ENCODE measurements around the gene SEC23IP. TPM values are rescaled to one million over a fixed set of nuclear protein-coding genes. Genes with fewer than 3 reads are reported as not detected.

The SEC23IP gene
- total RNA-seq, 2 donors from 2014 or later: 70.5 to 93.6 TPM

- no peaks in the 10 kb centered on the region for H3K27me3 ChIP-seq (ENCODE audit: control insufficient read depth, insufficient read depth, low read length, poor library complexity, severe bottlenecking)
- H3K27me3 Mint-ChIP-seq (ENCODE audit: insufficient read depth): no peaks in the 10 kb centered on the region
- H3K27ac ChIP-seq (ENCODE audit: low read depth, low read length): no peak overlapping the region
- no peak overlapping the region for H3K9ac ChIP-seq (ENCODE audit: extremely low read depth, low read length, poor library complexity, severe bottlenecking)
- no peak for DNase-seq
- TF ChIP-seq, protein P1, sequence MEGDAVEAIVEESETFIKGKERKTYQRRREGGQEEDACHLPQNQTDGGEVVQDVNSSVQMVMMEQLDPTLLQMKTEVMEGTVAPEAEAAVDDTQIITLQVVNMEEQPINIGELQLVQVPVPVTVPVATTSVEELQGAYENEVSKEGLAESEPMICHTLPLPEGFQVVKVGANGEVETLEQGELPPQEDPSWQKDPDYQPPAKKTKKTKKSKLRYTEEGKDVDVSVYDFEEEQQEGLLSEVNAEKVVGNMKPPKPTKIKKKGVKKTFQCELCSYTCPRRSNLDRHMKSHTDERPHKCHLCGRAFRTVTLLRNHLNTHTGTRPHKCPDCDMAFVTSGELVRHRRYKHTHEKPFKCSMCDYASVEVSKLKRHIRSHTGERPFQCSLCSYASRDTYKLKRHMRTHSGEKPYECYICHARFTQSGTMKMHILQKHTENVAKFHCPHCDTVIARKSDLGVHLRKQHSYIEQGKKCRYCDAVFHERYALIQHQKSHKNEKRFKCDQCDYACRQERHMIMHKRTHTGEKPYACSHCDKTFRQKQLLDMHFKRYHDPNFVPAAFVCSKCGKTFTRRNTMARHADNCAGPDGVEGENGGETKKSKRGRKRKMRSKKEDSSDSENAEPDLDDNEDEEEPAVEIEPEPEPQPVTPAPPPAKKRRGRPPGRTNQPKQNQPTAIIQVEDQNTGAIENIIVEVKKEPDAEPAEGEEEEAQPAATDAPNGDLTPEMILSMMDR (conservative IDR thresholded peaks at IDR 0.05): no peak
- H3K4me1 ChIP-seq (ENCODE audit: control insufficient read depth, insufficient read depth, low read length): no peaks in the 10 kb centered on the region
- no peaks in the 10 kb centered on the region for H3K36me3 Mint-ChIP-seq (ENCODE audit: low read depth)
- H3K9me3 ChIP-seq (ENCODE audit: control insufficient read depth, low read length): no peaks in the 10 kb centered on the region
- H3K4me3 ChIP-seq (ENCODE audit: low read length): no peak overlapping the region
- H3K27ac Mint-ChIP-seq: no peak overlapping the region
- H3K36me3 ChIP-seq (ENCODE audit: control insufficient read depth, insufficient read depth, low read length): no peaks in the 10 kb centered on the region
- no peak overlapping the region for H3K4me3 Mint-ChIP-seq
- 90 to 100% methylated on average over 1 of the region's 1 CpG for WGBS, 2 experiments (ENCODE audit: insufficient coverage in 1 of 2, insufficient read length in 1 of 2)
- no peaks in the 10 kb centered on the region for H3K4me1 Mint-ChIP-seq
- H3K9me3 Mint-ChIP-seq: peaks cover 15% of the 10 kb centered on the region
These were observed 95.8 kb downstream of the SEC23IP start for GRCh38 chr10:119988333-119988732.

DNA sequence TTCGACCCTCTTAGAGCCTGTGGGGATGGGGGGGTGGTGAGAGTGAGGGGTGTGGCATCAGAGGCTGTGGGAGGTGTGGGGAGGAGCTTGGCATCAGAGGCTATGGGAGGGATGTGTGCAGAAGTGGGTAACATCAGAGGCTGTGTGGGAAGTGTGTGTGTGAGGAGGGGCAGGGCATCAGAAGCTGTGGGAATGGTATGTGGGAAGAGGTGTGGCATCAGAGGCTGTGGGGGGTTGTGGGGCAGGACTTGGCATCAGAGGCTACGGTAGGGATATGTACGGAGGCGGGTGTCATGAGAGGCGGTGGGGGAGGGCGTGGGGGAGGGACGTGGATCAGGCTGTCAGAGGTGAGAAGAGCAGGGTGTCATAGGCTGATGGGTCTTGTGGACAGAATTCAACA is 97.4 kb downstream of the SEC23IP start:
- Histone ChIP-seq H3K4me3 (ENCODE audit: low read length) (no peak overlapping the region), H3K4me1 (ENCODE audit: control insufficient read depth, insufficient read depth, low read length) (no peaks in the 10 kb centered on the region)
- no peak overlapping the region for H3K4me3 Mint-ChIP-seq

DNA sequence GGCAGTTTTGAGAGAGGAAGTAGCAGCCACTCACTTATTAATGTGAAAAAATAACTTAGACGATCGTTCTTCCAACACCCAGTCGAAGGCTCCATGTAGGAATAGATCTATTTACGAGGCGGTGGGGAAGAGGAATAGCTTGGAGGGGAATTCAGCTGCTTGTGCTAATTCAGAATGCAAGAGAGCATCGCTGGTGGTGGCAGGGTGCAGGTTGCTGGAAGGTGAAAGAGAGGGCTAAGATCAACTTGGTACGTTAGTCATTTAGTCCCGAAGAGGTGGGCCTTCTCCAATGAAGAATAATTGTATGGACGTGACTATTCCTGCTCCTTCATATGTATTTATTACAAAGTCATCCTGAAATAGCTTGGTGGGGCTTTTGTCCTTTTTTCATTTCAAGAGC is 98.5 kb downstream of the SEC23IP start:
- no peaks in the 10 kb centered on the region for H3K4me1 ChIP-seq (ENCODE audit: control insufficient read depth, insufficient read depth, low read length)
- H3K36me3 ChIP-seq (ENCODE audit: control insufficient read depth, insufficient read depth, low read length): no peaks in the 10 kb centered on the region
- H3K4me1 Mint-ChIP-seq: no peaks in the 10 kb centered on the region
- H3K27ac Mint-ChIP-seq: no peak overlapping the region
- H3K4me3 Mint-ChIP-seq: no peak overlapping the region
- peaks cover 5% of the 10 kb centered on the region for H3K27me3 Mint-ChIP-seq (ENCODE audit: insufficient read depth)
- 85 to 93% methylated on average over 6 to 9 of the region's 9 CpGs for WGBS, 2 experiments (ENCODE audit: insufficient coverage in 1 of 2, insufficient read length in 1 of 2)
- H3K36me3 Mint-ChIP-seq (ENCODE audit: low read depth): no peaks in the 10 kb centered on the region
- H3K9me3 Mint-ChIP-seq: peaks cover 10% of the 10 kb centered on the region
- peaks cover 7% of the 10 kb centered on the region for H3K9me3 ChIP-seq (ENCODE audit: control insufficient read depth, low read length)
- no peak overlapping the region for H3K27ac ChIP-seq (ENCODE audit: low read depth, low read length)
- no peak for DNase-seq
- H3K9ac ChIP-seq (ENCODE audit: extremely low read depth, low read length, poor library complexity, severe bottlenecking): no peak overlapping the region
- no peak overlapping the region for H3K4me3 ChIP-seq (ENCODE audit: low read length)
- TF ChIP-seq, protein P1 (conservative IDR thresholded peaks at IDR 0.05): no peak
- no peaks in the 10 kb centered on the region for H3K27me3 ChIP-seq (ENCODE audit: control insufficient read depth, insufficient read depth, low read length, poor library complexity, severe bottlenecking)

More for the DNA sequence above, 97.4 kb downstream of the SEC23IP start:
- WGBS, 2 experiments (ENCODE audit: insufficient coverage in 1 of 2, insufficient read length in 1 of 2): 83 to 85% methylated on average over 2 to 6 of the region's 7 CpGs
- H3K27ac Mint-ChIP-seq: no peak overlapping the region
- H3K9me3 Mint-ChIP-seq: peaks cover 7% of the 10 kb centered on the region
- no peaks in the 10 kb centered on the region for H3K36me3 Mint-ChIP-seq (ENCODE audit: low read depth)
- H3K9ac ChIP-seq (ENCODE audit: extremely low read depth, low read length, poor library complexity, severe bottlenecking): no peak overlapping the region
- TF ChIP-seq, protein P1 (conservative IDR thresholded peaks at IDR 0.05): no peak
- no peaks in the 10 kb centered on the region for H3K9me3 ChIP-seq (ENCODE audit: control insufficient read depth, low read length)
- no peaks in the 10 kb centered on the region for H3K27me3 ChIP-seq (ENCODE audit: control insufficient read depth, insufficient read depth, low read length, poor library complexity, severe bottlenecking)
- H3K4me1 Mint-ChIP-seq: no peaks in the 10 kb centered on the region
- no peak overlapping the region for H3K27ac ChIP-seq (ENCODE audit: low read depth, low read length)
- no peaks in the 10 kb centered on the region for H3K36me3 ChIP-seq (ENCODE audit: control insufficient read depth, insufficient read depth, low read length)
- H3K27me3 Mint-ChIP-seq (ENCODE audit: insufficient read depth): no peaks in the 10 kb centered on the region
- no peak for DNase-seq
